GM19193 (cell line): ENCODE results near the gene DHRS12.

Source experiments
- POLR2A ChIP-seq: IDR thresholded peaks from 4 replicates; pipeline ENCODE4 v1.6.1; 2011; ENCODE audit not compliant: insufficient read depth, insufficient read length; ENCODE audit errors: extremely low read depth

The DHRS12 gene

DNA sequence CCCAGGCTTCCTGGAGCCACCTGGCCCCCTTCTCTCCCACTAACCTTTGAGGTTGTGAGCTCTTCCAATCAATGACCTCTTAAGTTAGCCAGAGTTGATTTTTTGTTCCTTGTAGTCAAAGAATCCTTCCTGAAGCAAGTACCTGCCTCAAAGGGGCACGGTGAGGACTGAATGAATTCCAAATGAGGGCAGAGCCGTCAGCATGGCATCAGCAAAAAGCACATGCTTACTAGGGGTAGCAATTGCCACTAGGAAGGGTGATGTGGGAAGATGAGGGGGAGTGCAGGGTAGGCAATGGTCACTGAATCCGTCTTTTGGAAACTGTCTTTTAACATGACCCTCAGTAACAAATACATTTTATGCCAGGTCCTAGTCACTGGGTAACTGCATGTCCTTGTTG is 15.6 kb upstream of the DHRS12 start:
- TF ChIP-seq POLR2A, result no peak

DNA sequence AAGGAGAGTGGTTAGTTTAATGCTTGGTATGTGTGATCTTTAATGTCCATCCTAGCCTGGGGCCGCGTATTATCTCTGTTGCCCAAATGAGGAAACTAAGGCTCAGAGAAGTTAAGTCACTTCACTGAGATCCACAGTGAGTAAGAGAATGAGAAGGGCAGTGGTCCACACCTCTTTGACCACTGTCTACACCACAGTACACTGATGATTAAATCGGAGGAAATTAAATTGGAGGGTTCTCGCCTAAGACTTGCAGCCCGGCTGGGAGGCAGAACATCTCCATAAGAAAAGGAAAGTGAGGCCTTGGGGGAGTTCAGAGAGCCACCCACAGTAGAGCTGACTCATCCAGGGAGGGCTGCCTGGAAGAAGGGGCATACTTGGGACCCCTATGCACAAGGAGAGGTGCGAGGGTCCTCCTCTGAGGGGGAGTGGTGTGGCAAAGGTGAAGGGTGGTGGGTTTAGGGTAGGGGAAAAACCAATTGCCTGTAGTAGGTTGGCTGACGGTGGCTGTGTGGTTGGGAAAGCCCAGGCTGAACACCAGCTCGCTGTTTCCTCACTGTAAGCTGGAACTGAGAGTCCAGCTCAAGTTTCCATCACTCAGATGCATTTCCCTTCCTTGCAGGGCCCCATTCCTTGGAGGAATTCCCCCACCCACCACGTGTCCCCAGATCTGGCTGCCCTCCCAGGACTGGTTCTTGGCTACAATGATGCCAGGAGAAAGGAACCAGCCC is 15.0 kb upstream of the DHRS12 start:
- TF ChIP-seq POLR2A, result no peak

DNA sequence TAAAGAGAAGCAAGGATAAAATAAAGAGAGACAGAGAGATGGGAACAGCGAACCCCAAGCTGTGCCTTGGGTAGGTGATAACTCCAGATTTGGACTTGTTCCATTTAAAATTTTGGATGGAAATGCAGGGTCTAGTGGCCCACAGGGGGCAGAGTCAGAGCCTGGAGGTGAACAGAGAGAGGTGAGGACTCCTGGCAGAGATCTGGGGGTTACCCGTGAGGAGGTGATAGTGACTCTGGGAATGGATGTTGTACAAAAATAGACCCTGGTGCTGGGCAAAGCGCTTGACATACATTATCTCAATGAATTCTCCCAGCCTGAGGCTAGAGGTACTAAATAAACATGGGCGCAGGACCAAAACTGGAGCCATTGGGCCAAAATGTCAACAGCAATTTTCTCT is 14.3 kb upstream of the DHRS12 start:
- TF ChIP-seq POLR2A, result no peak

DNA sequence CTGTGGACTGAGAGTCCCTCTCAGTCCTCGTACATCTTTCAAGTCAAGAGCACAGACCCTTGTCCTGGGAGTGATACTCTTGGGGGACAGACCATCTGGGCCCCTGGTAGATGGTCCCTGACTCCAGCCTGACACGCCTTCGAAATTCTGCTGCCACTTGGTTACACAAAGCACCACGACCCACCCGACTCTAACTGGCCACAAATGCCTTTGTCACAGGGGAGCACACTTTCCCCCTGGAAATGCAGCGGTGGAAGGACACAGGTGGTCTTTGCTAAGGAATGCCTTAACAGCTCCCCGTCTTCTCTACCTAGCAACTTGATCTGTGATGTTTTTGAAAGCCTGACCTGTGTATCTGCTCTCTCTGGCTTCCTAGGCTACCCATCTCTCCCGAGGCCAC is 13.8 kb upstream of the DHRS12 start:
- no peak for TF ChIP-seq POLR2A

DNA sequence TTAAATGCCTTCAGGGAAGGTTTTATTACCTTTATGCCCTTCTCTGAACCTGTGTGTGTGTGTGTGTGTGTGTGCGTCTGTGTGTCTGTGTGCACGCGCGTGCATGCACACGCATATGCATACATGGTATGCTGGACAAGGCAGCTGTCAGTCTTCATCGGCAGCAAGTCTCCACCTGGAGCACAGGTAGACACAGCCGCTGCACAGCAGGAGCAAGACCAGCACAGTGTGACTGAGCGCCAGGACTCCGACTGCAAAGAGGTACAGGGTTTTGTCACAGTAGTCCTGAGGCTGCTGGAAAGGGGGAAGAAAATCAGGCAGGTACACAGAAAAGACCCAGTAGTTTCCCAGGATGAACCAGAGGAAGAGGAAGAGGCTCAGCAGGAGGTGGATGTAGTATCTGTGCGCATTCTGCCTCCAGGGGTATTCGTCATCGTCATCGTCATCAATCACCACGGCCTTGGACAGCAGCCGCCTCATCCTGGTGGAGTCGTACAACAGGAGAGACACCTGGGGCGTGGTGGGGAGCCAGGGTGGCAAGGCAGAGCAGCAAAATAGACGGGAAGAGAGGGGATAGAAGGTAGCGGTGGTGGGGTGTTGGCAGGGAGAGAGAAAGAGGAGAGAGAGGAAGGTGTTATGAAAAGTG is 12.8 kb upstream of the DHRS12 start:
- TF ChIP-seq POLR2A, result no peak

DNA sequence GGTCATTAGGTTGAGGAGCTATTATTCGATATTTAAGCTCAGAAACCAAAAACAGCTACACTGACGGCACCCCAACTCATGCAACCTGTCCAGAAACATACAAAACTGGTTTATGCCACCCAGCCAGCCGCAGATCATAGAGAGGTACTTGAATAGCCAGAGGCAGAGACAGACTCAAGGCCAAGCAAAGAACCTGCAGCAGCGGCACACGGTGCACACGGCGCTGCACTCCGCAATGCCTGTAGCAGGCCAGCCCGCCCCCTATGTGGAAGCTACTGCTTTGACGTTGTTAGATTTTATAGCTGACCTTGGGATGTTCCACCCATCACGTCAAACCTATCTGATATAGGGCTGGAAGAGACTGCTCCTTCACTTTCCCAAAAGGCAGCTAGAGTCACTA is 11.9 kb upstream of the DHRS12 start:
- TF ChIP-seq POLR2A, result no peak

DNA sequence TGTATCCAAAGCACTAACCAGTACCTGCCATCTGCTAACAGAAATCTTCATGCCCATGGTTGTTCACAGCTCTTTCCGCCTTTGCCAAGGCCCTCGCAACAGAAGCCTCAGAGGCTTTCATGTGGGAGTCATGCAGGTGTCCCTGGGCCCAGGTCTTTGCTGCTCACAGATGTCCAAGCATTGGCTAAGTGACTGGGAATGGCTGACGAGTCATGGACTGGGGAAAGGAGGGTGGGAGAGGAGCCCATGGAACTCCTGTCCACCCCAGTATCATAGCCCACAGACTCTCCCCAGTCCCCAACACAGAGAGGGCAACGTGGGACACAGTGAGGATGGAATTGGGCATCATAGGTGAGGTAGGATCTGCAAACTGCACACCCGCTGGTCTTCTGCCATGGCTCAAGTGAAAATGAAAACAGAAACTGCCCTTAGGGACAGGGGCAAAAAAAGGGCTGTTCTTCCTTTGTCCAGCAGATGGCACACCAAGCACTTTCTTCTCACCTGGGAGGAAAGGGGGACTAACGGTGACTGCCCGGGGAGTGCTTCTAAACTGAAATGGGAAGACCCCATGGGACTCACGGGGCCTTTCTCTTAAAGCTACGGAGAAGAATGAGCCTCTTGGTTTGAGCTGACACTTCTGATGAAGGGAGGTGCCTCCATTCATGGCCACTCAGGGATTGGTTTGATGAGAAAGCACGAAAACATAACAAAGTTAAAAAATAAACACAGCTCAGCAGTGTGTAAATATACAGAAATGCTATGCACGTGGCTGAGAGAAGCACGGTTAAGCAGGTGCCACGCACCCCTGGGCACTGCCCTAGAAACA is 11.1 kb upstream of the DHRS12 start:
- peak; percentile 28 for TF ChIP-seq POLR2A

DNA sequence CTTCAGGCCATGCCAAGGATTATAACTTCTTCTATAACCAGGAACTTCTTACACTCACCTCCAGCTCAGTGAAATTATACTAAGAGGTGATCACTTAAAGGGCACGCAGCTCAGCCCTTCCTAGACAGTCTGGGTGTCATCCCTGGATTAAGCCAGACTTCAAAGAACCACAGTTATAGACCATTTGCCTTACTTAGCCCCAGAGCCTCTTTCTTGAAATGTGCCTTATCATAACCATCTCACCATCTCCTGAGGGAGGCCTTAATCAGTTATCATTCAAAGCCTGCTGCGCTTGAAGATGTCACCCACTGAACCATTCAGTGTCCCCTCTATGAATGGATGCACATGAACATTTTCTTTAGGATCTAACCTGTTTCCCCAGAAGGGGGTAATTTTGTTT is 10.1 kb upstream of the DHRS12 start:
- no peak for TF ChIP-seq POLR2A

DNA sequence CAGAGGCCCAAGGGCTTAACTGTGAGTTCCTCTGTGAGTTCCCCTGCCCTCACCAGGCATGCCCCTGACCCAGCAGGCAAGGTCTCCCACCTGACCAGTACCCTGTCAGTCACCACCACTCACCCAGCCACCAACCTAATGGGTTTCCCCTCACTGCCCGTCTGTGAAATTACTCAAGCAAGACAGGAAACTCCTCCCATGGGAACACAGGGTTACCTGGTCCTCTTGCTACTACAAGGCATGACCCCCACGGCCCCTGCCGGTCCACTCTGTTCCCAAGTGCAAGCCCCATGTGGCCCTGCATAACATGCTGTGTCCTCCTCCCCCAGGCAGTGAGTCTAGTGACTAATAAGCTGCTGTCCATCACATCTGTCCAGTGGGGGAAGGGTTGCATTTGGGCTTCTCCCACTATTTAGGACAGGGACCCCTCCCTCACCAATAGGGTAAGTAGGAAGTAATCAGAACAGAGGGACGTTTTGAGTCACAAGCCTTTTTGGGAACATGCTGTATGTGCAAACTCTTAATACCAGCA is 8.0 kb upstream of the DHRS12 start:
- no peak for TF ChIP-seq POLR2A

DNA sequence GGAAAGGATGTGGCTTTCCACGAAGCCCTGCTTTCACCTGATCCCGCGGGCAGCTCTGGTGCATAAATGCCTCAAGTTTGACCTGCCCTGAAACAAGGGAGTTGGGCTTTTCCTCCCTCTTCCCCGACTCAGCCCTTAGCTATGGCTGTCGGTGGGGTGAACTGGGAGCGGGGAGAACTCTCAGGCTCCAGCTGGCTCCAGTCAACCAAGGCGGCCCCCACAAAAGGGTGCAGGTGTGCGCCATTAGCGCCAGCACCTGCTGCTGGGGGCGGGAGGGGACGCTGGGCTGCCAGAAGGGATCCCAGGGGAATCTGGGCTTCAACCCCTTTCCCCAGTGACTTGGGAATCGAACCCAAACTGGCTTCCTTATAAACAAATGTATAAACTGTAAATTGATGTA is 7.1 kb upstream of the DHRS12 start:
- TF ChIP-seq POLR2A, result no peak

DNA sequence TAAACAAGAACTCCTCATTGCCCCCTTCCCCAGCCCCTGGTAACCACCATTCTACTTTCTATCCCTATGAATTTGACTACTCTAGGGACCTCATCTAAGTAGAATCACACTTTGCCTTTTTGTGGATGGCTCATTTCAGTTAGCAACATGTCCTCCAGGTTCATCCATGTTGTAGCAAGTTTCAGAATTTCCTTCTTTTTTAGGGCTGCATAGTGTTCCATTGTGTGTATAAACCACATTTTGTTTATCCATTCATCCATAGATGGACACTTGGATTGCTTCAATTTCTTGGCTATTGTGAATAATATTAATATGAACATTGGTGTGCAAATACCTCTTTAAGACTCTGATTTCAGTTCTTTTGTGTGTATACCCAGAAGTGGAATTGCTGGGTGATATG is 4.8 kb upstream of the DHRS12 start:
- no peak for TF ChIP-seq POLR2A

DNA sequence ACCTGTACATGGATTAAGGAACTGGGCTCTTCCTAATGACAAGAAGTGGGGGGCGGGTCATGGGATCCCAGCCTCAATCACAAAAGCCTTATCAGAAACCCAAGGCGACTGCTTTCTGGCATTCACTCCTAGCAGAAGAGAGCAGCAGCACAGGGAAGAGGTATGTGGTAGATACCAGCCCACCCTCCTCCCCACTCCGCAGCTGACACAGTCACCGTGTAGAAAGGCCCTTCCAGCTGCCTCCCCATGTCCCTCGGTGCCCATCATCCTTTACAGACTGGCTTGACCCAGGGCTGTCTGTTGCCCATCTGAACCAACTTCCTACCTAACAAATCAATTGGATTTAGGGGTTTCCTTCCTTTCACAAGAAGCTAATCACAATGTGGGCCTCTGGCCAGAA is 3.1 kb upstream of the DHRS12 start:
- no peak for TF ChIP-seq POLR2A

DNA sequence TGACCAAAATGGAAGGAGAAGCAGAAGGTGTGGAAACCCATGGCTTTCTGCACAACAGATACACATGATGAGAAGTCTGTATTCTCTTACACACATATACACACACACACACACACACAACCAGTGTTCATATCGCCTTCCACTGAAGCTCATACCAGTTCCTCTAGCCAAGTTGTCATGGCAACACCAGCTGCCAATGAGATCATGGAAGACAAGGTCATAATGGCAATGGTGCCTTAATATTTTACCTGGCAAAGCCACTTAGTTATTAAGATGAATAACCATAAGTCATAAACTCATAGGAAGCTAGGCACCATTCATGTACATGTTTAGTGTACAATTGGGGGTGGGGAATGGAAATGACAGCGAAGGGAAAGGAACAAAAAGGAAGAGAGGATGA is 2.6 kb upstream of the DHRS12 start:
- no peak for TF ChIP-seq POLR2A

DNA sequence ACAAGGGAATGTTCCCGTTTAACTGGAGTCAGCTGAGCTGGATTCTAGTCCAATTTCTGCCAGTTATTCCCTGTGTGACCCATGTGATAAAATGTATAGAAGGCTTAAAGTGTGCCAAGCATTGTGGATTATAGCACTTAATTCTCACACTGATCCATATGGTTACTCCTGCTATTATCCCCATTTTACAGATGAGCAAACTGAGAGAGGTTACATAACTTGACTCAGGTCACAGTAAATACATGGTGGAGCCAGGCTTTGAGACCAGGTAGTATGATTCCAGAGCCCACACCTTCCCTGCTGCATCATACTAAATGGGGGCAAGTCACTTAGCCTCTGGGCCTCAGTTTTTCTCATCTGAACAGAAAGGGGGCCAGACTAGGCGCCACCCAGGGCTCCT is 2.0 kb upstream of the DHRS12 start:
- TF ChIP-seq POLR2A, result no peak

DNA sequence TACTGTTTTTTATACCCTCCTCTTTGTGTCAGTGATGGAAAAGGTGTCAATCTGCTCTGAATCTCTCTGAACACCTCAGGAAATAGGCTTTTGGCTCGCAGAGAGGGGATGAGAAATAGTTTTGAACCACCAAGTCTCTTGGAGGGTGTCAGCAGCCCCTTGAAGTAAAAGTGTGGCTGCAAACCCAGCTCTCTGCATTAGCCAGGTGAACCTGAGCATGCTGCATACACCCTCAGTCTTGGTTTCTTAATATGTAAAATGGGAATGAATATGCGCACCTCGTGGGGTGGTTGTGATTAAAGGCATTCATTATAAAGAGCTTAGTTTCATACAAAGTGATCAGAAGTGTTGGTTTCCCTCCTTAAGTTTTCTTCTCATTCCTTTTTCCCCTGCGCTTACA is 1.4 kb upstream of the DHRS12 start:
- no peak for TF ChIP-seq POLR2A
